Upper lobe of left lung (tissue), 6 donors: ENCODE measurements around the gene NELFB. TPM values are rescaled to one million over a fixed set of nuclear protein-coding genes. Genes with fewer than 3 reads are reported as not detected.

Experiments used
- ATAC-seq, 2 donors: fragments of 200-7000 bp; cut with Tn5 transposase; one replicate each; pipeline ENCODE4 v1.9.1; 2022; ENCODE audit warnings: mild to moderate bottlenecking in 2 of 2, moderate library complexity in 2 of 2; ENCODE audit not compliant: low FRiP score in 2 of 2
- DNase-seq, 2 donors: peaks; one replicate each; pipeline ENCODE4 v3.0.0-alpha.2; 2019 to 2020
- H3K27ac ChIP-seq, 4 donors: fragments of 200-600 bp; sonication (generic); one replicate each; pipeline ENCODE4 v1.5.1; 2016 to 2019
- H3K27me3 ChIP-seq, 4 donors: fragments of 200-600 bp; sonication (generic); one replicate each; pipeline ENCODE4 v1.5.1; 2017 to 2019
- H3K36me3 ChIP-seq, 4 donors: fragments of 200-600 bp; sonication (generic); one replicate each; pipeline ENCODE4 v1.5.1; 2016 to 2019
- H3K4me1 ChIP-seq, 4 donors: fragments of 200-600 bp; sonication (generic); one replicate each; pipeline ENCODE4 v1.5.1; 2018 to 2019
- H3K4me3 ChIP-seq, 4 donors: fragments of 200-600 bp; sonication (generic); one replicate each; pipeline ENCODE4 v1.5.1; 2017 to 2019; ENCODE audit warnings: mild to moderate bottlenecking in 2 of 4, moderate library complexity in 1 of 4
- H3K9me3 ChIP-seq, 4 donors: fragments of 200-600 bp; sonication (generic); one replicate each; pipeline ENCODE4 v1.5.1; 2018 to 2019
- CTCF ChIP-seq, 6 experiments: fragments of 450-650 bp in 4 of 6; fragments of 200-600 bp in 2 of 6; sonication (generic) in 2 of 6; IDR thresholded peaks; one replicate each; pipeline ENCODE4 v1.5.1; 2016 to 2019; ENCODE audit warnings: antibody characterized with exemption in 6 of 6
- EP300 ChIP-seq, 4 donors: sonication (generic); formaldehyde crosslinking; IDR thresholded peaks; one replicate each; pipeline ENCODE4 v1.5.1; 2017; ENCODE audit warnings: antibody characterized with exemption in 4 of 4, control low read depth in 2 of 4
- POLR2A ChIP-seq, 4 donors: fragments of 450-650 bp; IDR thresholded peaks; one replicate each; pipeline ENCODE4 v1.5.1; 2016 to 2017; ENCODE audit warnings: antibody characterized with exemption in 4 of 4, mild to moderate bottlenecking in 2 of 4
- POLR2AphosphoS5 ChIP-seq, 2 donors: sonication (generic); formaldehyde crosslinking; IDR thresholded peaks; one replicate each; pipeline ENCODE4 v1.5.1; 2017; ENCODE audit warnings: antibody characterized with exemption in 2 of 2
- WGBS, 2 donors: methylation state at CpG; one replicate each; pipeline ENCODE4 v1.1.5; 2017 to 2018; 5-methylcytosine and 5-hydroxymethylcytosine counted together
- total RNA-seq, 6 donors: library from RNA; depleted of rRNA in 4 of 6; stranded (reverse); fragments of >200 nt in 4 of 6; gene quantifications; one replicate each; pipeline versions ENCODE4 v1.1.0 to v1.2.1, GENCODE V29; 2016 to 2021
- donor health status: DM: no; HTN: no; CAD: no; lungs with moderate emphysema.
- donor health status: DM: no; HTN: yes; CAD: no; lungs with severe emphysema.

Gene NELFB
- total RNA-seq, 6 donors from 2014 or later, result 31.8 to 55.6 (median 49.8) TPM

GRCh38 chr9:137320555-137321384, 65.6 kb downstream of the NELFB start:
- H3K27ac ChIP-seq, result peak overlapping the region in 3 of 4 donors; percentile 39 to 69 (median 63)
- 13 to 38% methylated on average over 3 to 21 of the region's 24 CpGs for WGBS, 2 donors

GRCh38 chr9:137321726-137322361, 66.7 kb downstream of the NELFB start:
- Histone ChIP-seq H3K9me3 (no peaks in the 10 kb centered on the region), H3K4me3 (no peak overlapping the region), H3K4me1 (peaks cover 13 to 38% (median 21%) of the 10 kb centered on the region in 4 donors), H3K27ac (no peak overlapping the region), H3K36me3 (no peaks in the 10 kb centered on the region), H3K27me3 (peaks cover 0 to 2% (median 0%) of the 10 kb centered on the region in 4 donors)
- 89 to 95% methylated on average over 12 to 21 of the region's 22 CpGs for WGBS, 2 donors
- ATAC-seq, result no peak
- DNase-seq, result no peak
- TF ChIP-seq EP300 (IDR thresholded peaks at IDR 0.05), result no peak
- TF ChIP-seq POLR2AphosphoS5 (IDR thresholded peaks at IDR 0.05), result no peak

More at GRCh38 chr9:137320555-137321384, 65.6 kb downstream of the NELFB start:
- Histone ChIP-seq H3K4me3 (peak overlapping the region in 1 of 4 donors; percentile 9), H3K27me3 (peaks cover 0 to 13% (median 5%) of the 10 kb centered on the region in 4 donors), H3K36me3 (no peaks in the 10 kb centered on the region), H3K9me3 (no peaks in the 10 kb centered on the region), H3K4me1 (peaks cover 22 to 48% (median 32%) of the 10 kb centered on the region in 4 donors)
- TF ChIP-seq CTCF (IDR thresholded peaks at IDR 0.05), result no peak
- TF ChIP-seq POLR2A (IDR thresholded peaks at IDR 0.05), result no peak
- no peak for TF ChIP-seq EP300 (IDR thresholded peaks at IDR 0.05)
- no peak for TF ChIP-seq POLR2AphosphoS5 (IDR thresholded peaks at IDR 0.05)
- DNase-seq, result peak in 1 of 2 donors; percentile 80
- peak in 1 of 2 donors; percentile 15 for ATAC-seq

Other genes starting within 250 kb of the NELFB start
- gene ABCA2, start 227.1 kb upstream of the NELFB start, total RNA-seq, result 10 to 100 TPM; 14.7 to 49.2 (median 29.6) TPM
- 1 to 10 TPM in 4 of 6 donors, under 1 TPM in 1, not detected in 1; 0.94 to 2.3 (median 2.0) TPM for gene FUT7, start 223.2 kb upstream of the NELFB start, total RNA-seq
- 100 to 1,000 TPM in 2 of 6 donors, 10 to 100 TPM in 4; 26.7 to 199 (median 73.2) TPM for gene NPDC1, start 209.2 kb upstream of the NELFB start, total RNA-seq
- gene ENTPD2, start 201.3 kb upstream of the NELFB start, total RNA-seq, result under 1 TPM in 4 of 6 donors, not detected in 2; 0.34 to 0.98 (median 0.55) TPM
- 1 to 10 TPM in 4 of 6 donors, under 1 TPM in 2; 0.69 to 6.8 (median 1.4) TPM for gene SAPCD2, start 184.8 kb upstream of the NELFB start, total RNA-seq
- gene UAP1L1, start 177.8 kb upstream of the NELFB start, total RNA-seq, result 10 to 100 TPM; 10.5 to 69.1 (median 34.0) TPM
- 10 to 100 TPM; 38.0 to 97.4 (median 54.1) TPM for gene MAN1B1, start 168.3 kb upstream of the NELFB start, total RNA-seq
- gene DPP7, start 140.6 kb upstream of the NELFB start, total RNA-seq, result 100 to 1,000 TPM; 108 to 394 (median 229) TPM
- 1 to 10 TPM in 1 of 6 donors, under 1 TPM in 2, not detected in 3; 0.17 to 2.1 (median 0.49) TPM for gene GRIN1, start 116.2 kb upstream of the NELFB start, total RNA-seq
- 1 to 10 TPM in 3 of 6 donors, under 1 TPM in 1, not detected in 2; 0.46 to 6.3 (median 1.7) TPM for gene LRRC26, start 85.3 kb upstream of the NELFB start, total RNA-seq
- not detected for gene TMEM210, start 83.3 kb upstream of the NELFB start, total RNA-seq
- gene ANAPC2, start 66.8 kb upstream of the NELFB start, total RNA-seq, result 100 to 1,000 TPM in 1 of 6 donors, 10 to 100 TPM in 5; 31.9 to 174 (median 67.3) TPM
- 100 to 1,000 TPM in 1 of 6 donors, 10 to 100 TPM in 5; 39.8 to 110 (median 73.0) TPM for gene SSNA1, start 66.7 kb upstream of the NELFB start, total RNA-seq
- 10 to 100 TPM; 18.9 to 33.1 (median 27.1) TPM for gene TPRN, start 54.6 kb upstream of the NELFB start, total RNA-seq
- gene TMEM203, start 49.7 kb upstream of the NELFB start, total RNA-seq, result 10 to 100 TPM; 17.8 to 35.5 (median 31.1) TPM
- gene NDOR1, start 49.6 kb upstream of the NELFB start, total RNA-seq, result 10 to 100 TPM in 4 of 6 donors, 1 to 10 TPM in 2; 7.7 to 54.5 (median 18.5) TPM
- gene RNF208, start 33.1 kb upstream of the NELFB start, total RNA-seq, result 10 to 100 TPM in 1 of 6 donors, 1 to 10 TPM in 5; 2.3 to 12.6 (median 4.5) TPM
- 1 to 10 TPM in 2 of 6 donors, under 1 TPM in 3, not detected in 1; 0.20 to 2.0 (median 0.97) TPM for gene CYSRT1, start 30.2 kb upstream of the NELFB start, total RNA-seq
- gene RNF224, start 27.8 kb upstream of the NELFB start, total RNA-seq, result under 1 TPM in 3 of 6 donors, not detected in 3; 0.46 to 0.59 (median 0.57) TPM
- gene SLC34A3, start 24.4 kb upstream of the NELFB start, total RNA-seq, result under 1 TPM in 2 of 6 donors, not detected in 4; 0.10 to 0.17 TPM
- gene TUBB4B, start 14.0 kb upstream of the NELFB start, total RNA-seq, result 100 to 1,000 TPM; 120 to 539 (median 227) TPM
- under 1 TPM in 1 of 6 donors, not detected in 5; 0.23 TPM for gene STPG3, start 4.0 kb upstream of the NELFB start, total RNA-seq
- gene TOR4A, start 22.4 kb downstream of the NELFB start, total RNA-seq, result 10 to 100 TPM; 31.5 to 62.6 (median 39.2) TPM
- gene NRARP, start 46.9 kb downstream of the NELFB start, total RNA-seq, result 10 to 100 TPM in 3 of 6 donors, 1 to 10 TPM in 3; 3.1 to 26.9 (median 9.5) TPM
- gene EXD3, start 167.8 kb downstream of the NELFB start, total RNA-seq, result 100 to 1,000 TPM in 1 of 6 donors, 10 to 100 TPM in 5; 12.3 to 118 (median 24.8) TPM
- 10 to 100 TPM in 3 of 6 donors, 1 to 10 TPM in 3; 3.3 to 34.6 (median 11.7) TPM for gene NOXA1, start 168.1 kb downstream of the NELFB start, total RNA-seq
- under 1 TPM in 2 of 6 donors, not detected in 4; 0.15 to 0.17 TPM for gene ENTPD8, start 186.0 kb downstream of the NELFB start, total RNA-seq
- gene NSMF, start 204.0 kb downstream of the NELFB start, total RNA-seq, result 10 to 100 TPM; 20.4 to 57.6 (median 25.9) TPM